GM19397 (cell line): Measurements from ENCODE around the gene EFNB3.

ENCODE experiments used
- ATAC-seq: cut with Tn5 transposase; IDR thresholded peaks from one replicate; pipeline ENCODE4 v1.9.1; 2021; ENCODE audit warnings: mild to moderate bottlenecking, moderate library complexity; ENCODE audit not compliant: unreplicated experiment

EFNB3 gene

GRCh38 chr17:7716901-7717755, 12.1 kb downstream of the EFNB3 start, which contains the start of gene DNAH2:
TSS of gene DNAH2 (plus strand) at chr17:7717744. CDS start at chr17:7719735, 1,991 bp downstream.
- no peak for ATAC-seq

DNA sequence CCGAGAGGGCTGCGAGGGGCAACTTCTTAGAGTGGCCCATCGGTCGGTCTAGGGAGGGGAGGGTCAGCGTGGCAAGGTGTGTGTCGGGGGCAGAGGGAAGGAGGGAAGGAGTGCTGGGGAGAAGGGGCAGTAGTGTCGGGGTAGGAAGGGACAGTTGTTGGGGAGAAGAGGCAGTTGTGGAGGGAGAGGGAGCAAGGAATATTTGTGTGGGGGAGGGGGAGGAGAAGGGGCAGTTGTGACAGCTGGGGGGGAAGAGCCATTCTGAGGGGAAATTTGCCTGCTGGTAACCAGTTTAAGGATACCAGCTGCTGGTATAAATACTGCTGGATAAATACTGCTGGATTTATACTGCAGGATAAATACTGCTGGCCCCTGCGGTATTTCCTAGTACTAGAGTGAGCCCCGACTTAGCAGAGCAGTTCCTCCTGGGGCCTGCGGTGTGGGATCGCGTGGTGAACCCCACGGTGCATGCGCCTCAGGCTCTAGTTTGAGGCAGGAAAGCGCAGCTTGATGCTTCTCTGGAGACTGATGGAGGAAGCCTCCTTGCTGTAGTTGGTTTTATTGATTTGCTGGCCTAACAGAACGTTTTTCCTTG, 12.9 kb downstream of the EFNB3 start:
- ATAC-seq = no peak

- ATAC-seq = no peak
These were observed 14.7 kb downstream of the EFNB3 start for GRCh38 chr17:7719661-7720060.

DNA sequence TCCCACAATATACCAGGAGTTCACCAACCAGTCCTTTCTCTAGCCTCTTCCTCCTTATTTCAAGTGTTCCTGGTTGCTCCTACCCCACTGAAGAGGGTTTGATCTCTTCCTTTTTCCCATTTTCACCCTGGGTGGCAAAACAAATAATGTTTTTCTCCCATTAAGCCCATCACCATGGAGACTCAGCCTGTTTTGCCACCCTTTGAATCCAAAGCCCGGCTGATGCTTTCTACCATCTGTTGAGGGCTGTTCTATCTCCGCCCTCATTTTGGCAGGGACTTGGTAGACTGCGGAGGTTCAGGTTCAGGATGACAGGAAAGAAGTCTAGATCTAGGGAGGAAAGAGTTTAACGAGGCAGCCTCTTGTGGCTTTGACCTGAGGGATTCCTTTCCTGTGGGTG, 15.1 kb downstream of the EFNB3 start:
- ATAC-seq = no peak

GRCh38 chr17:7721612-7722011, 16.6 kb downstream of the EFNB3 start:
- ATAC-seq = no peak

DNA sequence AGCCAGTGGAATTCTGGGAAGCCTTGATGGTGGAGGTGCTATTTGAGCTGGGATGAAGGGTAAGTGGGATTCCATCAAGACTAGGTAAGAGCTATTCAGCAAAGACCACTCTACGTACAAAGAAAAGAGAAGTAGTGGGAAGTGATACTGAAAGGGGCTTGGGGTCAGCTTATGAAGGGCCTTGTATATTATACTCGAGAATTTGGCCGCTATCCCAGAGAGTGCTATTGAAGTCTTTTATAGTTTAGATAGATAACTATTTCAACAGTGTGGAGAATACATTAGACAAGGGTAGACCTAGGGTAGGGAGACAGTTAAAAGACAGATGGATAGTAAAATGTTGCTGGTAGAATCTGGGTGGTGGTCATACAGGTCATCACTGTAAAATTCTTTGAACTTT, 22.9 kb downstream of the EFNB3 start:
- ATAC-seq = no peak

- ATAC-seq = no peak
These were observed 24.8 kb downstream of the EFNB3 start for GRCh38 chr17:7729816-7730215.

DNA sequence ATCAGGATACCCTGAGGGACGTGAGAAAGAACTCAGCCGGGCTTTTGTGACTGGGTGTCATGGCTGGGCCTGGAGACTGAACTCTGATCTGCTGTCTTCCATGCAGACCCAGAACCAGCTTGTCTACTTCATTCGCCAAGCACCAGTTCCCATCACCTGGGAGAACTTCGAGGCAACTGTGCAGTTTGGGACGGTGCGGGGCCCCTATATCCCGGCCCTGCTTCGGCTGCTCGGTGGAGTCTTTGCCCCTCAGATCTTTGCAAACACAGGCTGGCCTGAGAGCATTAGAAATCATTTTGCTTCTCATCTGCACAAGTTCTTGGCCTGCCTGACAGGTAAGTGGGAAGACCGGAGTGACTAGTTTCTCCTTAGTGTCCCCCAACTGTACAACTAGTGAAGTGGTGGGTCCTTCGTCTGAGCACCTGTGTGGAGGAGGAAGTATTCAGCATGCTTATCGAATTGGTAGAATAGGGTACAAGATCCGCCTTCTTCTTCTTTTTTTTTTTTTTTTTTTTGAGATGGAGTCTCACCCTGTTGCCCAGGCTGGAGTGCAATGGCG, 28.1 kb downstream of the EFNB3 start:
- no peak for ATAC-seq

- ATAC-seq = no peak
These were observed 32.6 kb downstream of the EFNB3 start for GRCh38 chr17:7737601-7738000.

- ATAC-seq = no peak
These were observed 34.7 kb downstream of the EFNB3 start for GRCh38 chr17:7739746-7740145.

- ATAC-seq = no peak
These were observed 35.5 kb downstream of the EFNB3 start for GRCh38 chr17:7740481-7741001.

DNA sequence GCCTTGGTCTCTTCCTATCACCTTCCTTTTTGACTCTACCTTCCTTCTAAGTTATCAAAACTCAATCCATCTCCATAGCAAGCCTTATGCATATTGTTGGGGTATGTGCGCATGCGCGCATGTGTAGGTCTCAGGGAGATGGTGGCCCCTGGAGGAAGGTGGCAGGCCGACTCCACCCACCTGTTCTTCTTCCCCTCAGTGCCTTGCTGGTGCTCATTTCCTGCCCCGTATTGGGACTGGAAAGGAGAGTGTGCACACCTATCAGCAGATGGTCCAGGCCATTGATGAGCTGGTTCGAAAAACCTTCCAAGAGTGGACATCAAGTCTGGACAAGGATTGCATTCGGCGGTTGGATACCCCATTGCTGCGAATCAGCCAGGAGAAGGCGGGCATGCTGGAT, 37.7 kb downstream of the EFNB3 start:
- ATAC-seq = no peak

DNA sequence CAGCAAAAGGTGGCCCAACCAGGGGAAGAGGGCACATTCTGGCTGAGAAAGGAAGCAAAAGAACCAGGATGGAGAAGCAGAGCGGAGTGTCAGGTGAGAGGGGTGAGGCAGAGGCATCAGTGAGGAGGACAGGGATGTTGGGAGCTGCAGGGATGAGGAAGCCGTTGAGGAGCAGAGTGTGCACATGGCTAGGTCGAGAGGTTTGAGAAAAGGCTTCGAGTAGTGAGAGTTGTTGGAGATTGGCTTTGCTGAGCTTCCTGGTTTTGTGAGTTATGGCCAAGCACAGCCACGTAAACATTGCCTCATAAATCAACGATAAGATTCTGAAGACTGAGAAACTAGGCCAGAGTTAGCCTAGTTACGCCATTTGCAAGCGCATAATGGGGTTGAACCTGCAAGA, 39.4 kb downstream of the EFNB3 start:
- no peak for ATAC-seq

- ATAC-seq = no peak
These were observed 40.9 kb downstream of the EFNB3 start for GRCh38 chr17:7745748-7746470.

GRCh38 chr17:7747635-7748071, 42.7 kb downstream of the EFNB3 start:
- ATAC-seq = no peak

- ATAC-seq = no peak
These were observed 43.2 kb downstream of the EFNB3 start for GRCh38 chr17:7748076-7748775.

DNA sequence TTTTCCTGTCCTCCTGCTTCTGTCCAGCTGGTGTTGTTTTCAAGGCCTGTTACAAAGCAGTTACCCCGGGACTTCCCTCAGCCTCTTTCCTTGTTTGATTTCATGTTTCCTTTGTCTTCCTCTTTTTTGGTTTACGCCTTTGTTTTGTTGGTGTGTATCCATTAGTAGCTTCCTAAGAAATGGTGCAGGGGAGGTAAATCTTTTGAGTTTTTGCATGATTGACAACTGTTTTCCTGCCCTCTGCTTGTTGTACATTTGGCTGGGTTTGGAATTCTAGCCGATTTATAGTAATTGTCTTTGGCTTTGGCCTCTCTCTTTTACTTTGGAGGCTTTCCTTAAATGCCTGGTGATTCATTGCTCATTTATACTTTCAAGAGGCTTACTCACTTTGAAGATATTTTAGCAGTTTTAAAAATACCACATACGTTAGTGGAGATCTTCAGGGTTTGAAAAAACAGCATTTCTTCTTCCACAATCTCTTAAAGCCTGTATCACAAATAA, 45.4 kb downstream of the EFNB3 start:
- no peak for ATAC-seq

DNA sequence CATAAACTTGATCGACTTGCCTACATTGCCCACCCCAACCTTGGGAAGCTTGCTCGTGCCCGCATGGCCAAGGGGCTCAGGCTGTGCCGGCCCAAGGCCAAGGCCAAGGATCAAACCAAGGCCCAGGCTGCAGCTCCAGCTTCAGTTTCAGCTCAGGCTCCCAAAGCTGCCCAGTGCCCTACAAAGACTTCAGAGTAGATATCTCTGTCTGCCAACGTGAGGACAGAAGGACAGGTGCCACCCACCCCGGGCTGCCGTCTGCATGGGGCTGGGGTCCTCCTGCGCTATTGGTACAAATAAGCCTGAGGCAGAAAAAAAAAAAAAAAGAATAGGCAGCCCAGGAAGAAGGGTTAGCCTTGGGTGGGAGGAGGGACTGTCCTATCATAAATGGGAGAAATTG, 49.7 kb downstream of the EFNB3 start:
- no peak for ATAC-seq

GRCh38 chr17:7755095-7755890, 50.3 kb downstream of the EFNB3 start:
- ATAC-seq = no peak

- no peak for ATAC-seq
These were observed 52.0 kb downstream of the EFNB3 start for GRCh38 chr17:7756968-7757367.
